ENCODE results near the gene MARCHF11. TPM values are rescaled to one million over a fixed set of nuclear protein-coding genes. Genes with fewer than 3 reads are reported as not detected.

MARCHF11 gene
- total RNA-seq (2014; rRNA removed; shearing (Covaris generic)) = not detected in 2 replicates
- not detected in 2 replicates for polyA plus RNA-seq (2016; fragmentation: Nextera tagmentation; extraction: Ambion mirVana)

- Histone ChIP-seq H3K27ac (no peak within 1 kb of the TSS), H3K79me2 (ENCODE audit: insufficient read depth) (no peaks in the 10 kb centered on the region), H3K27me3 (replicated peaks; ENCODE audit: insufficient read depth) (peaks cover 34% of the 10 kb centered on the region), H3K4me3 (no peak within 1 kb of the TSS), H3F3A (ENCODE audit: insufficient read depth) (no peaks in the 10 kb centered on the region), H4K20me1 (ENCODE audit: insufficient read depth) (no peaks in the 10 kb centered on the region), H2AFZ (no peak within 1 kb of the TSS), H3K9me3 (ENCODE audit: low read depth) (no peaks in the 10 kb centered on the region), H3K9ac (no peak within 1 kb of the TSS), H3K9me2 (ENCODE audit: insufficient read depth) (no peaks in the 10 kb centered on the region), H3K4me1 (ENCODE audit: insufficient read depth) (no peaks in the 10 kb centered on the region), H3K4me2 (ENCODE audit: unreplicated experiment) (no peak within 1 kb of the TSS), H3K36me3 (ENCODE audit: low read depth) (no peaks in the 10 kb centered on the region)
- TF ChIP-seq EZH2phosphoT487 (IDR thresholded peaks at IDR 0.05; ENCODE audit: insufficient read depth, low read depth) = no peak
- no peak for TF ChIP-seq EZH2 (IDR thresholded peaks at IDR 0.05; ENCODE audit: insufficient read depth, poor library complexity, severe bottlenecking)
- DNase-seq = peak; percentile 2
- in situ Hi-C loops (cut with MboI) = no loop called here
- WGBS, 2 experiments (ENCODE audit: low coverage in 1 of 2, low lambda C conversion rate in 2 of 2, missing lambda C conversion rate in 2 of 2) = 0 to 4% methylated on average over 6 to 51 of the region's 59 CpGs
Observed at GRCh38 chr5:16179511-16179935, at the start of gene MARCHF11. Gene MARCHF11, minus strand, starts transcription at chr5:16179791. Its CDS starts 216 bp downstream, at chr5:16179575.

- no peaks in the 10 kb centered on the region for H3F3A ChIP-seq (ENCODE audit: insufficient read depth)
- no peak overlapping the region for H3K9ac ChIP-seq
- 49 to 52% methylated on average over 5 of the region's 5 CpGs for WGBS, 2 experiments (ENCODE audit: low coverage in 1 of 2, low lambda C conversion rate in 2 of 2, missing lambda C conversion rate in 2 of 2)
- H3K27me3 ChIP-seq (replicated peaks; ENCODE audit: insufficient read depth) = no peaks in the 10 kb centered on the region
- no peaks in the 10 kb centered on the region for H4K20me1 ChIP-seq (ENCODE audit: insufficient read depth)
- H3K4me3 ChIP-seq = no peak overlapping the region
- no peak overlapping the region for H3K4me2 ChIP-seq (ENCODE audit: unreplicated experiment)
- no peak for DNase-seq
- H3K27ac ChIP-seq = no peak overlapping the region
- no peak overlapping the region for H2AFZ ChIP-seq
- H3K36me3 ChIP-seq (ENCODE audit: low read depth) = no peaks in the 10 kb centered on the region
- no peaks in the 10 kb centered on the region for H3K9me3 ChIP-seq (ENCODE audit: low read depth)
- H3K9me2 ChIP-seq (ENCODE audit: insufficient read depth) = no peaks in the 10 kb centered on the region
- H3K79me2 ChIP-seq (ENCODE audit: insufficient read depth) = no peaks in the 10 kb centered on the region
- no peak for TF ChIP-seq EZH2phosphoT487 (IDR thresholded peaks at IDR 0.05; ENCODE audit: insufficient read depth, low read depth)
- no peak for TF ChIP-seq EZH2 (IDR thresholded peaks at IDR 0.05; ENCODE audit: insufficient read depth, poor library complexity, severe bottlenecking)
- in situ Hi-C loops (cut with MboI) = no loop called here
- H3K4me1 ChIP-seq (ENCODE audit: insufficient read depth) = no peaks in the 10 kb centered on the region
Observed at GRCh38 chr5:16225927-16226326, 46.3 kb upstream of the MARCHF11 start.

- DNase-seq = no peak
- TF ChIP-seq EZH2 (IDR thresholded peaks at IDR 0.05; ENCODE audit: insufficient read depth, poor library complexity, severe bottlenecking) = no peak
- no peak for TF ChIP-seq EZH2phosphoT487 (IDR thresholded peaks at IDR 0.05; ENCODE audit: insufficient read depth, low read depth)
- Histone ChIP-seq H3K9me2 (ENCODE audit: insufficient read depth) (no peaks in the 10 kb centered on the region), H3K36me3 (ENCODE audit: low read depth) (no peaks in the 10 kb centered on the region), H3K27ac (no peak overlapping the region), H3K4me1 (ENCODE audit: insufficient read depth) (no peaks in the 10 kb centered on the region), H3K4me3 (no peak overlapping the region), H3K9ac (no peak overlapping the region), H4K20me1 (ENCODE audit: insufficient read depth) (no peaks in the 10 kb centered on the region), H3K79me2 (ENCODE audit: insufficient read depth) (no peaks in the 10 kb centered on the region), H3K9me3 (ENCODE audit: low read depth) (no peaks in the 10 kb centered on the region), H3K27me3 (replicated peaks; ENCODE audit: insufficient read depth) (no peaks in the 10 kb centered on the region), H3F3A (ENCODE audit: insufficient read depth) (no peaks in the 10 kb centered on the region), H2AFZ (no peak overlapping the region), H3K4me2 (ENCODE audit: unreplicated experiment) (no peak overlapping the region)
- in situ Hi-C loops (cut with MboI) = no loop called here
- WGBS, 2 experiments (ENCODE audit: low coverage in 1 of 2, low lambda C conversion rate in 2 of 2, missing lambda C conversion rate in 2 of 2) = 20 to 33% methylated on average over 5 of the region's 5 CpGs
Observed at GRCh38 chr5:16192311-16192710, 12.7 kb upstream of the MARCHF11 start.

DNA sequence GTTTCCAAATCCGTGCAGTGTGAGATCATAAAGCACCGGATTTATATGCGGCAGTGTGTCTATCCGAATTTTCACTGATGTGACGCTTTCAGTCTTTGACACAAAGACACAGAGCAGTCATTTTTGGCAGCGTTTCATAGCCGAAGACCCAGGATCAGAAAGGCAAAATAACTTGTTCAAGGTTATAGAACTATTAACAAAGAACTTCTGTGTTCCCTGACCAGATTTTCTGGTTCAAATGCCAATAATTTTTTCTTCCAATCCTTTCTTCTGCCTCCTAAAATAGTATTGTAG, 1.1 kb upstream of the MARCHF11 start:
- no peaks in the 10 kb centered on the region for H3K36me3 ChIP-seq (ENCODE audit: low read depth)
- no peaks in the 10 kb centered on the region for H3K9me3 ChIP-seq (ENCODE audit: low read depth)
- peaks cover 34% of the 10 kb centered on the region for H3K27me3 ChIP-seq (replicated peaks; ENCODE audit: insufficient read depth)
- H3K4me3 ChIP-seq = no peak overlapping the region
- H3K4me2 ChIP-seq (ENCODE audit: unreplicated experiment) = no peak overlapping the region
- no peaks in the 10 kb centered on the region for H3K79me2 ChIP-seq (ENCODE audit: insufficient read depth)
- no peak for TF ChIP-seq EZH2 (IDR thresholded peaks at IDR 0.05; ENCODE audit: insufficient read depth, poor library complexity, severe bottlenecking)
- no peak for TF ChIP-seq EZH2phosphoT487 (IDR thresholded peaks at IDR 0.05; ENCODE audit: insufficient read depth, low read depth)
- H3K9ac ChIP-seq = no peak overlapping the region
- H3K27ac ChIP-seq = no peak overlapping the region
- H4K20me1 ChIP-seq (ENCODE audit: insufficient read depth) = no peaks in the 10 kb centered on the region
- WGBS, 2 experiments (ENCODE audit: low coverage in 1 of 2, low lambda C conversion rate in 2 of 2, missing lambda C conversion rate in 2 of 2) = 20 to 24% methylated on average over 7 of the region's 7 CpGs
- no peaks in the 10 kb centered on the region for H3F3A ChIP-seq (ENCODE audit: insufficient read depth)
- in situ Hi-C loops (cut with MboI) = no loop called here
- H3K4me1 ChIP-seq (ENCODE audit: insufficient read depth) = no peaks in the 10 kb centered on the region
- no peak for DNase-seq
- no peak overlapping the region for H2AFZ ChIP-seq
- no peaks in the 10 kb centered on the region for H3K9me2 ChIP-seq (ENCODE audit: insufficient read depth)

Data from GM23248 (cell line).